ENCODE data around the gene NTNG1. TPM values are rescaled to one million over a fixed set of nuclear protein-coding genes. Genes with fewer than 3 reads are reported as not detected.

The NTNG1 gene
- total RNA-seq, 1 donor from 2014 or later, result 3.2 TPM

DNA sequence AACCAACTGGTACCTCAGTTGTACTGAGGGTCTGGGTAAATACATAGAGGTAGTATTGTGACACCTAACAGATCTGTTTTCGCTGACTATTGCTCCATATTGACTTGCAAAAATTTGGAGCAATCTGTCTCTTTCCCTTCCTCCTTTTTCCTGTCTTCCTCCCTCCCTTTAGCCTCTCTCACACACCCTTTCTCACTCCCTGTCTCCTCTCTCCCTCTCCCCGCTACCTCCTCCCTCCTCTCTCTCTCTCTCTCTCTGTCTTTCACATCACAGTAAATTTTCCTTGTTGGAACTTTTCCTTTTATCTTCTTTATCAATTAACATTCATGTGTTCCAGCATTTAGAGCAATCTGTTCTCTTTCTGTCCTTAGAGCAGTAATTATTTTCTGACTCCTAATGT, 278.2 kb downstream of the NTNG1 start:
- no peak overlapping the region for H3K4me3 Mint-ChIP-seq (ENCODE audit: unreplicated experiment)
- DNase-seq (ENCODE audit: low spot score), result no peak
- H3K4me1 Mint-ChIP-seq (ENCODE audit: unreplicated experiment), result peaks cover 17% of the 10 kb centered on the region
- TF ChIP-seq, protein P1, sequence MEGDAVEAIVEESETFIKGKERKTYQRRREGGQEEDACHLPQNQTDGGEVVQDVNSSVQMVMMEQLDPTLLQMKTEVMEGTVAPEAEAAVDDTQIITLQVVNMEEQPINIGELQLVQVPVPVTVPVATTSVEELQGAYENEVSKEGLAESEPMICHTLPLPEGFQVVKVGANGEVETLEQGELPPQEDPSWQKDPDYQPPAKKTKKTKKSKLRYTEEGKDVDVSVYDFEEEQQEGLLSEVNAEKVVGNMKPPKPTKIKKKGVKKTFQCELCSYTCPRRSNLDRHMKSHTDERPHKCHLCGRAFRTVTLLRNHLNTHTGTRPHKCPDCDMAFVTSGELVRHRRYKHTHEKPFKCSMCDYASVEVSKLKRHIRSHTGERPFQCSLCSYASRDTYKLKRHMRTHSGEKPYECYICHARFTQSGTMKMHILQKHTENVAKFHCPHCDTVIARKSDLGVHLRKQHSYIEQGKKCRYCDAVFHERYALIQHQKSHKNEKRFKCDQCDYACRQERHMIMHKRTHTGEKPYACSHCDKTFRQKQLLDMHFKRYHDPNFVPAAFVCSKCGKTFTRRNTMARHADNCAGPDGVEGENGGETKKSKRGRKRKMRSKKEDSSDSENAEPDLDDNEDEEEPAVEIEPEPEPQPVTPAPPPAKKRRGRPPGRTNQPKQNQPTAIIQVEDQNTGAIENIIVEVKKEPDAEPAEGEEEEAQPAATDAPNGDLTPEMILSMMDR (IDR thresholded peaks at IDR 0.05; ENCODE audit: unreplicated experiment), result no peak
- no peaks in the 10 kb centered on the region for H3K9me3 Mint-ChIP-seq (ENCODE audit: unreplicated experiment)
- H3K36me3 Mint-ChIP-seq (ENCODE audit: low read depth, unreplicated experiment), result no peaks in the 10 kb centered on the region
- no peaks in the 10 kb centered on the region for H3K27me3 Mint-ChIP-seq (ENCODE audit: unreplicated experiment)
- H3K27ac Mint-ChIP-seq (ENCODE audit: unreplicated experiment), result peak overlapping the region; percentile 57

DNA sequence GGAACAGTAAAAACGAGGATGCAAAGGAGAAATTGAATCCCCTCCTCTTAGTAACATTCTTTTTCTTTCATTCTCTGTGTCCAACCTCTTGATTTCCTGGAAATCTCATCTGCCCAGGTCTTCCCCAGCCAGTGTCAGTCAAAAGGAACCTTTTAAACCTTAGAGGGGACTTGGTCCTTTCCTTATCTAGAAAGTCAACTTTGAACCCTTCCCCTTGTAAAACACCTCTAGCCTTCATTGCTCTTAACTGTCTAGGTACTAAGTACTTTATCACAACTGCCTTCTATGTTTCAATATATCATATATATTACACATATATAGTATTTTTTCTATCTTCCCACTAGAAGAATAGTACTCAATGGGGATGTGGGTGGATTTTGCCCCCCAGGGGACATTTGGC, 282.1 kb downstream of the NTNG1 start:
- Mint-ChIP-seq H3K36me3 (ENCODE audit: low read depth, unreplicated experiment) (no peaks in the 10 kb centered on the region), H3K27me3 (ENCODE audit: unreplicated experiment) (no peaks in the 10 kb centered on the region), H3K27ac (ENCODE audit: unreplicated experiment) (no peak overlapping the region), H3K4me1 (ENCODE audit: unreplicated experiment) (peaks cover 17% of the 10 kb centered on the region), H3K9me3 (ENCODE audit: unreplicated experiment) (no peaks in the 10 kb centered on the region), H3K4me3 (ENCODE audit: unreplicated experiment) (no peak overlapping the region)
- TF ChIP-seq, protein P1 (IDR thresholded peaks at IDR 0.05; ENCODE audit: unreplicated experiment), result no peak
- no peak for DNase-seq (ENCODE audit: low spot score)

DNA sequence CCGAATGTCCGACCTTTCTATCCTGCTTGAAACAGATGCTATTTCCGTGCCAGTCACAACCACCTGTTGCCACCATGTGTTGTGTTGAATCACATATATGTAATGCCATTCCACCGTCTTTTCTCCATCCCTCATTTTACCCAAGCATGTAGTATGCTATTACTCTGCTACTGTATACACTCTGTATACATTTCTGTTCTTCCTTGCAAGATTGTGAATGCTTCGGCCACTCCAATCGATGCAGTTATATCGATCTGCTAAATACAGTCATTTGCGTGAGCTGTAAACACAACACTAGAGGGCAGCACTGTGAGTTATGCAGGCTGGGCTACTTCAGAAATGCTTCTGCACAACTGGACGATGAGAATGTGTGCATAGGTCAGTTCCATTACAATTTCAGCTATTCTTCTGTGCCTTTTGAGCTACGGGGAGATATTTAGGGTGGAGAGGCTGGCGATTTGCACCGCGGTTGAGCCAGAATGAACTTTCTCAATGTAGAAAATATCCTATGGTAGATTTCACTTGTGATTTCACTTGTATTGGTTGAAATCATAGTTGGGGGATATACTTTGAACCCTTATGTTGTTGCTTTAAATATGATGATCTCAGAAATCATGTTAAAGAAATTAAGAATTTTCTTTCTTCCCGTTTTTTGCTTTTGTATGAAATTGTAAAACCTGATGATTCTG, 289.8 kb downstream of the NTNG1 start:
- DNase-seq (ENCODE audit: low spot score), result peak; percentile 51
- no peaks in the 10 kb centered on the region for H3K4me1 Mint-ChIP-seq (ENCODE audit: unreplicated experiment)
- no peak overlapping the region for H3K27ac Mint-ChIP-seq (ENCODE audit: unreplicated experiment)
- TF ChIP-seq, protein P1 (IDR thresholded peaks at IDR 0.05; ENCODE audit: unreplicated experiment), result peak; percentile 65
- H3K36me3 Mint-ChIP-seq (ENCODE audit: low read depth, unreplicated experiment), result no peaks in the 10 kb centered on the region
- H3K27me3 Mint-ChIP-seq (ENCODE audit: unreplicated experiment), result no peaks in the 10 kb centered on the region
- H3K4me3 Mint-ChIP-seq (ENCODE audit: unreplicated experiment), result no peak overlapping the region
- no peaks in the 10 kb centered on the region for H3K9me3 Mint-ChIP-seq (ENCODE audit: unreplicated experiment)

DNA sequence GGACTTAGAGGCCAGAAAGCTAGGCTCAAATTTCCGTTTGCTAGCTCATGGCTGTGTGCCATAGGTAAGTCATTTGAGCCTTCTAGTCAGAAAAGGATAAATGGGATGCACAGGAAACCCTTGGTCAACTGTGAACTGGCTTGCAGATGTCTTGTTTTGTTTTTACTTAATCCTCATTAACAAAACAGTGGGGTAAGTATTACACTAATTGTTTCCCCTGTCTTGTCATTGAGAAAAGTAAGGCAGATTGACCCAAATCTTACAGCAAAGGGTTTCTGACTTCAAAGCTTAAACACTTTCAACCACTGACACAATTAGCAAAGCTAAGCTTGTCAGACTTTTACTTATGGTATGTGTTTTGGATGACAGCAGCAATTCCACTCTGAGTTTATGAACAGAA, 291.3 kb downstream of the NTNG1 start:
- DNase-seq (ENCODE audit: low spot score), result no peak
- Mint-ChIP-seq H3K4me3 (ENCODE audit: unreplicated experiment) (no peak overlapping the region), H3K36me3 (ENCODE audit: low read depth, unreplicated experiment) (no peaks in the 10 kb centered on the region), H3K27me3 (ENCODE audit: unreplicated experiment) (no peaks in the 10 kb centered on the region), H3K9me3 (ENCODE audit: unreplicated experiment) (no peaks in the 10 kb centered on the region), H3K4me1 (ENCODE audit: unreplicated experiment) (no peaks in the 10 kb centered on the region), H3K27ac (ENCODE audit: unreplicated experiment) (no peak overlapping the region)
- TF ChIP-seq, protein P1 (IDR thresholded peaks at IDR 0.05; ENCODE audit: unreplicated experiment), result no peak

DNA sequence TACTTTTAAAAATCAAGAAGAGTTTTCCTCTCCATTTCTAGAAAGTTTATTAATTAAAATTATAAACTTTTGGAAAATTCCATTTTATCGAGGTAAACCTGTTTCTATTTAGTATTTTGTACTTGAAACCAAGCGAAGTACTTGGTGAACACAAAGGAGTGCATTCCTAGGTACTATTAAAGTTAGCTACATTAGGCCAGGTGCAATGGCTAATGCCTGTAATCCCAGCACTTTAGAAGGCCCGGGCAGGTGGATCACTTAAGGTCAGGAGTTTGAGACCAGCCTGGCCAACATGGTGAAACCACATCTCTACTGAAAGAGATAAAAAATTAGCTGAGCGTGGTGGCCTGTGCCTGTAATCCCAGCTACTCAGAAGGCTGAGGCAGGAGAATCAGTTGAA, 292.2 kb downstream of the NTNG1 start:
- no peaks in the 10 kb centered on the region for H3K4me1 Mint-ChIP-seq (ENCODE audit: unreplicated experiment)
- H3K9me3 Mint-ChIP-seq (ENCODE audit: unreplicated experiment), result no peaks in the 10 kb centered on the region
- no peaks in the 10 kb centered on the region for H3K36me3 Mint-ChIP-seq (ENCODE audit: low read depth, unreplicated experiment)
- H3K27me3 Mint-ChIP-seq (ENCODE audit: unreplicated experiment), result no peaks in the 10 kb centered on the region
- no peak overlapping the region for H3K4me3 Mint-ChIP-seq (ENCODE audit: unreplicated experiment)
- no peak overlapping the region for H3K27ac Mint-ChIP-seq (ENCODE audit: unreplicated experiment)
- TF ChIP-seq, protein P1 (IDR thresholded peaks at IDR 0.05; ENCODE audit: unreplicated experiment), result no peak
- no peak for DNase-seq (ENCODE audit: low spot score)
